GM18502 (cell line): Measurements from ENCODE around the gene GZMA.
"Not testable (repeated sequence)": the region's sequence is repeated elsewhere in the genome, so short reads cannot be mapped to it uniquely, and the experiment has no call there.

ENCODE experiments used
- ATAC-seq: cut with Tn5 transposase; IDR thresholded peaks from one replicate; pipeline ENCODE4 v1.9.1; 2021; ENCODE audit warnings: mild to moderate bottlenecking; ENCODE audit not compliant: unreplicated experiment, poor library complexity

The GZMA gene

GRCh38 chr5:55102348-55102747, at the start of gene GZMA:
GZMA (plus strand) TSS chr5:55102646; CDS start chr5:55102683, 37 bp downstream.
- no peak for ATAC-seq

- no peak for ATAC-seq
Observed at GRCh38 chr5:55055183-55055582, 47.3 kb upstream of the GZMA start.

- ATAC-seq: no peak
Observed at GRCh38 chr5:55062039-55062779, 40.2 kb upstream of the GZMA start.

- no peak for ATAC-seq
Observed at GRCh38 chr5:55063220-55063863, 39.1 kb upstream of the GZMA start.

- ATAC-seq: no peak
Observed at GRCh38 chr5:55063899-55064298, 38.5 kb upstream of the GZMA start.

GRCh38 chr5:55064523-55064922, 37.9 kb upstream of the GZMA start:
- ATAC-seq: no peak

GRCh38 chr5:55066277-55066676, 36.2 kb upstream of the GZMA start:
- ATAC-seq: no peak

- no peak for ATAC-seq
Observed at GRCh38 chr5:55070968-55071367, 31.5 kb upstream of the GZMA start.

GRCh38 chr5:55071413-55071812, 31.0 kb upstream of the GZMA start:
- ATAC-seq: no peak

- no peak for ATAC-seq
Observed at GRCh38 chr5:55072666-55073065, 29.8 kb upstream of the GZMA start.

GRCh38 chr5:55073211-55073610, 29.2 kb upstream of the GZMA start:
- no peak for ATAC-seq

- no peak for ATAC-seq
Observed at GRCh38 chr5:55081541-55081940, 20.9 kb upstream of the GZMA start.

- not testable (repeated sequence) for ATAC-seq
Observed at GRCh38 chr5:55089301-55089700, 13.1 kb upstream of the GZMA start.

GRCh38 chr5:55091011-55091410, 11.4 kb upstream of the GZMA start:
- ATAC-seq: not testable (repeated sequence)

- no peak for ATAC-seq
Observed at GRCh38 chr5:55096182-55096581, 6.3 kb upstream of the GZMA start.

- no peak for ATAC-seq
Observed at GRCh38 chr5:55096861-55097260, 5.6 kb upstream of the GZMA start.

GRCh38 chr5:55101148-55101547, 1.3 kb upstream of the GZMA start:
- ATAC-seq: not testable (repeated sequence)

GRCh38 chr5:55101556-55102276, 730 bp upstream of the GZMA start:
- ATAC-seq: no peak

- no peak for ATAC-seq
Observed at GRCh38 chr5:55104036-55104772, 1.8 kb downstream of the GZMA start.

- no peak for ATAC-seq
Observed at GRCh38 chr5:55104946-55105701, 2.7 kb downstream of the GZMA start.
